H1 (cell line): ENCODE data around the gene MED12L. TPM values are rescaled to one million over a fixed set of nuclear protein-coding genes. Genes with fewer than 3 reads are reported as not detected.

Experiments
- CTCF ChIA-PET: fragments of 300-600 bp; sonication (Branson Sonifier 250); formaldehyde crosslinking; loops from one replicate; lab custom pipeline; 2021; ENCODE audit not compliant: partially characterized antibody; lab: Charles Lee
- POLR2A ChIA-PET: fragments of 300-600 bp; sonication (Branson Sonifier 250); formaldehyde crosslinking; loops from one replicate; lab custom pipeline; 2021; ENCODE audit warnings: inconsistent platforms; ENCODE audit not compliant: partially characterized antibody; lab: Charles Lee
- DNase-seq, 2 experiments: peaks; one replicate each; pipeline versions ENCODE4 v3.0.0 to v3.0.0-alpha.2; 2010 to 2022; ENCODE audit warnings: low spot score in 2 of 2, low read depth in 1 of 2, mixed read lengths in 1 of 2
- FAIRE-seq: peaks from 2 replicates; lab custom pipeline; 2011; peaks lifted over from hg19 to GRCh38; lab: Jason Lieb, UNC
- H2AFZ ChIP-seq: 2 replicates; pipeline ENCODE4 v1.8.1; 2012; ENCODE audit warnings: low read length, inconsistent platforms
- H2AK5ac ChIP-seq: 2 replicates; pipeline ENCODE4 v1.6.1; 2013; ENCODE audit warnings: low read depth, low read length
- H2BK120ac ChIP-seq: replicated peaks from 2 replicates; pipeline ENCODE3; 2013; ENCODE audit warnings: low read depth, low read length, inconsistent platforms
- H2BK12ac ChIP-seq: 2 replicates; pipeline ENCODE4 v1.6.1; 2013; ENCODE audit warnings: low read depth, low read length
- H2BK15ac ChIP-seq: 2 replicates; pipeline ENCODE4 v1.6.1; 2013; ENCODE audit warnings: low read length
- H2BK20ac ChIP-seq: 2 replicates; pipeline ENCODE4 v1.6.1; 2013; ENCODE audit warnings: low read length
- H2BK5ac ChIP-seq: 2 replicates; pipeline ENCODE4 v1.6.1; 2013; ENCODE audit warnings: low read depth, low read length
- H3K14ac ChIP-seq: 2 replicates; pipeline ENCODE4 v1.6.1; 2013; ENCODE audit warnings: inconsistent platforms; ENCODE audit not compliant: insufficient read length
- H3K18ac ChIP-seq: 2 replicates; pipeline ENCODE4 v1.6.1; 2013; ENCODE audit warnings: low read length; ENCODE audit errors: extremely low read depth
- H3K23ac ChIP-seq: 2 replicates; pipeline ENCODE4 v1.6.1; 2013; ENCODE audit warnings: inconsistent platforms; ENCODE audit not compliant: insufficient read length
- H3K23me2 ChIP-seq: 2 replicates; pipeline ENCODE4 v1.6.1; 2013; ENCODE audit warnings: low read depth, low read length
- H3K27ac ChIP-seq: 2 replicates; pipeline ENCODE4 v1.6.1; 2011; ENCODE audit warnings: low read depth, low read length, inconsistent platforms
- H3K27me3 ChIP-seq, 4 experiments: replicated peaks in 1 of 4; 1 replicate in 1 of 4; 2 replicates in 3 of 4; pipeline versions ENCODE4 v1.6.1 to v1.8.1; 2011 to 2013; ENCODE audit warnings: low read length in 3 of 4, mild to moderate bottlenecking in 3 of 4, inconsistent platforms in 2 of 4, mixed read lengths in 2 of 4, moderate library complexity in 1 of 4; ENCODE audit not compliant: control insufficient read depth in 3 of 4, insufficient read depth in 3 of 4; ENCODE audit errors: extremely low read depth in 1 of 4
- H3K36me3 ChIP-seq, 4 experiments: 2 replicates each; pipeline versions ENCODE4 v1.6.1 to v1.8.1; 2011 to 2013; ENCODE audit warnings: mild to moderate bottlenecking in 4 of 4, low read length in 3 of 4, moderate library complexity in 2 of 4, control low read depth in 1 of 4, inconsistent platforms in 1 of 4; ENCODE audit not compliant: insufficient read depth in 4 of 4, control insufficient read depth in 2 of 4
- H3K4ac ChIP-seq: replicated peaks from 2 replicates; pipeline ENCODE3; 2013; ENCODE audit warnings: low read length, low read depth, mixed read lengths, inconsistent platforms; ENCODE audit not compliant: insufficient read length
- H3K4me1 ChIP-seq, 4 experiments: replicated peaks in 1 of 4; 1 replicate in 1 of 4; 2 replicates in 3 of 4; pipeline versions ENCODE4 v1.6.1 to v1.8.1; 2011 to 2013; ENCODE audit warnings: low read length in 3 of 4, inconsistent platforms in 2 of 4, mixed read lengths in 1 of 4; ENCODE audit not compliant: insufficient read depth in 4 of 4, control insufficient read depth in 3 of 4
- H3K4me2 ChIP-seq, 2 experiments: 2 replicates each; pipeline versions ENCODE4 v1.6.1 to v1.8.1; 2011 to 2013; ENCODE audit warnings: low read depth in 2 of 2, low read length in 2 of 2, control low read depth in 1 of 2, inconsistent platforms in 1 of 2, mild to moderate bottlenecking in 1 of 2; ENCODE audit not compliant: insufficient read depth in 1 of 2
- H3K4me3 ChIP-seq, 4 experiments: fragments of 200-600, 300-600 bp in 1 of 4; sonication (generic), shearing (Covaris generic), sonication (Bioruptor Twin) in 1 of 4; 2 replicates each; pipeline versions ENCODE4 v1.5.1 to v1.8.1; 2011 to 2016; ENCODE audit warnings: low read length in 4 of 4, low read depth in 3 of 4, control low read depth in 2 of 4, inconsistent platforms in 2 of 4, mild to moderate bottlenecking in 2 of 4, mixed read lengths in 1 of 4, moderate library complexity in 1 of 4; ENCODE audit not compliant: insufficient read depth in 2 of 4; ENCODE audit errors: extremely low read depth in 1 of 4
- H3K56ac ChIP-seq: replicated peaks from 2 replicates; pipeline ENCODE3; 2013; ENCODE audit warnings: low read depth, mild to moderate bottlenecking, mixed read lengths, low read length, inconsistent platforms; ENCODE audit not compliant: insufficient read length
- H3K79me1 ChIP-seq: 2 replicates; pipeline ENCODE4 v1.6.1; 2013; ENCODE audit warnings: low read depth, low read length, control low read depth
- H3K79me2 ChIP-seq, 2 experiments: 2 replicates each; pipeline versions ENCODE4 v1.6.1 to v1.8.1; 2012 to 2013; ENCODE audit warnings: low read length in 2 of 2, mild to moderate bottlenecking in 2 of 2, inconsistent platforms in 1 of 2; ENCODE audit not compliant: insufficient read depth in 2 of 2, control insufficient read depth in 1 of 2
- H3K9ac ChIP-seq, 4 experiments: replicated peaks in 1 of 4; 1 replicate in 1 of 4; 2 replicates in 3 of 4; pipeline versions ENCODE4 v1.6.1 to v1.8.1; 2011 to 2013; ENCODE audit warnings: low read depth in 3 of 4, low read length in 3 of 4, control low read depth in 2 of 4, mild to moderate bottlenecking in 2 of 4, moderate library complexity in 2 of 4, inconsistent platforms in 1 of 4; ENCODE audit errors: extremely low read depth in 1 of 4
- H3K9me3 ChIP-seq, 2 experiments: 2 replicates each; pipeline versions ENCODE4 v1.6.1 to v1.8.1; 2012 to 2013; ENCODE audit warnings: mild to moderate bottlenecking in 2 of 2, moderate library complexity in 2 of 2, control low read depth in 1 of 2, inconsistent platforms in 1 of 2, low read depth in 1 of 2, low read length in 1 of 2, mixed read lengths in 1 of 2; ENCODE audit not compliant: insufficient read depth in 2 of 2
- H4K20me1 ChIP-seq, 2 experiments: replicated peaks in 1 of 2; 2 replicates each; pipeline versions ENCODE3 to v1.8.1; 2011 to 2013; ENCODE audit warnings: inconsistent platforms in 2 of 2, low read length in 2 of 2, mild to moderate bottlenecking in 1 of 2; ENCODE audit not compliant: insufficient read depth in 2 of 2, control insufficient read depth in 1 of 2
- H4K5ac ChIP-seq: 2 replicates; pipeline ENCODE4 v1.6.1; 2013; ENCODE audit warnings: low read length, low read depth, mixed read lengths, inconsistent platforms; ENCODE audit not compliant: insufficient read length
- H4K8ac ChIP-seq: 2 replicates; pipeline ENCODE4 v1.8.0; 2013; ENCODE audit warnings: mild to moderate bottlenecking, moderate library complexity, low read length, inconsistent platforms; ENCODE audit not compliant: insufficient read depth; ENCODE audit errors: extremely low read depth
- H4K91ac ChIP-seq: replicated peaks from 2 replicates; pipeline ENCODE3; 2013; ENCODE audit warnings: low read length, mixed read lengths, inconsistent platforms; ENCODE audit not compliant: insufficient read length
- BACH1 ChIP-seq: IDR thresholded peaks from 2 replicates; pipeline ENCODE4 v1.6.1; 2012; ENCODE audit warnings: low read length, improper control_type of control experiment
- POLR2AphosphoS5 ChIP-seq: IDR thresholded peaks from 2 replicates; pipeline ENCODE4 v1.6.1; 2011; ENCODE audit warnings: low read depth, low read length
- RFX5 ChIP-seq: IDR thresholded peaks from 2 replicates; pipeline ENCODE4 v1.6.1; 2011; ENCODE audit warnings: low read depth, low read length, improper control_type of control experiment, borderline replicate concordance
- SP2 ChIP-seq: IDR thresholded peaks from 2 replicates; pipeline ENCODE4 v1.6.1; 2012; ENCODE audit warnings: mild to moderate bottlenecking, low read length, inconsistent platforms
- SP4 ChIP-seq: IDR thresholded peaks from 2 replicates; pipeline ENCODE4 v1.6.1; 2012; ENCODE audit warnings: low read length, inconsistent platforms
- SUZ12 ChIP-seq: fragments of 200-600 bp; sonication (generic); IDR thresholded peaks from 2 replicates; pipeline ENCODE4 v1.6.1; 2012; ENCODE audit warnings: mild to moderate bottlenecking, inconsistent platforms, low read length, moderate library complexity, mixed read lengths
- TAF1 ChIP-seq: IDR thresholded peaks from 2 replicates; pipeline ENCODE4 v1.6.1; 2011; ENCODE audit warnings: mild to moderate bottlenecking, low read depth, low read length
- ZNF274 ChIP-seq: IDR thresholded peaks from 2 replicates; pipeline ENCODE4 v1.7.0; 2012; ENCODE audit warnings: low read length, borderline replicate concordance; ENCODE audit errors: extremely low read depth
- WGBS, 2 experiments: shearing (Covaris generic) in 1 of 2; methylation state at CpG; one replicate each; pipeline versions ENCODE4 v1.1.6 to v1.1.7; 2013 to 2015; ENCODE audit warnings: low lambda C conversion rate in 2 of 2, mixed read lengths in 2 of 2, inconsistent platforms in 1 of 2, low coverage in 1 of 2, missing lambda C conversion rate in 1 of 2; ENCODE audit not compliant: insufficient replicate concordance in 2 of 2, insufficient coverage in 1 of 2, insufficient read length in 1 of 2; ENCODE audit errors: extremely low coverage in 1 of 2, missing lambda C conversion rate in 1 of 2; 5-methylcytosine and 5-hydroxymethylcytosine counted together
- polyA plus RNA-seq, 7 experiments: library from polyadenylated mRNA; depleted of rRNA in 3 of 7; stranded (reverse) in 5 of 7; unstranded in 2 of 7; fragments of >200 nt in 5 of 7; fragments of 200-250 nt in 2 of 7; gene quantifications; 1 replicate in 5 of 7; 2 replicates in 1 of 7; 4 replicates in 1 of 7; pipeline versions ENCODE4 v1.2.1 to v1.2.3, GENCODE V29; 2011 to 2013; ENCODE audit warnings: missing spikeins in 2 of 7, mixed read lengths in 2 of 7
- total RNA-seq: library from RNA; stranded (reverse); fragmentation: NEBNext Ultra II Directional; extraction: Animal tissue kit (Norgen Biotek cat#: 25700); gene quantifications from 2 replicates; pipeline ENCODE4 v1.2.1, GENCODE V29; 2021
- TF ChIP-seq, protein P1 (sequence below): IDR thresholded peaks from 2 replicates; pipeline ENCODE4 v1.6.1; 2011; ENCODE audit warnings: low read depth, mild to moderate bottlenecking, low read length; ENCODE audit not compliant: insufficient read depth

The MED12L gene
- total and polyA plus RNA-seq, 2 of the 8 experiments (the other 6 are each of a cell fraction or from before 2014, with no cell fraction given): 3.6 to 26.2 TPM

DNA sequence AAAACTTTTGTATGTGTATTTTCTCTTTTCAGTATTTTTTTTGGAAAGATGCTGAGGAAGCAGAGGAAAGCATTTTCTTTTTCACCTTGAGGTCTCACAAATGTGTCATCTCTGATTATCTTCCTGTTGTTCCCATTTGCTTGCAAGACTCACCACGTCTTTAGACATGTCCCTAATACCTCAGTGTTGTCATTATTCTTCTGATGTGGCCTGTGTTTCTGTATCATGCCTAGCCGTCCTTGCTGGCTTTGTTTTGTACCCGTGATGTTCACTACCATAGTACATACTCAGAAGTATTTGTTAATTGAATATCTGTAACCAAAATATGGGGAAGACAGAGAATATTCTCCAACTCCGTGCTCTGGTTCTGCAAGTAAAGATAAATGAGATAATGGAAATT, 197.9 kb downstream of the MED12L start:
- H4K91ac ChIP-seq: no peak overlapping the region
- no peak overlapping the region for H3K4me2 ChIP-seq
- H2AFZ ChIP-seq: no peak overlapping the region
- H3K56ac ChIP-seq: no peak overlapping the region
- no peaks in the 10 kb centered on the region for H3K79me1 ChIP-seq
- H3K4ac ChIP-seq: no peak overlapping the region
- DNase-seq: no peak
- no peaks in the 10 kb centered on the region for H3K79me2 ChIP-seq
- no peak overlapping the region for H2BK12ac ChIP-seq
- no peak overlapping the region for H3K23ac ChIP-seq
- no peak for FAIRE-seq
- H4K20me1 ChIP-seq: peaks cover 0 to 1% of the 10 kb centered on the region in 2 experiments
- H2BK5ac ChIP-seq: no peak overlapping the region
- no peak overlapping the region for H3K9ac ChIP-seq
- no peak overlapping the region for H4K5ac ChIP-seq
- no peaks in the 10 kb centered on the region; a peak in 1 of 7 replicates for H3K4me1 ChIP-seq
- TF ChIP-seq POLR2AphosphoS5 (no peak), SP4 (no peak), SUZ12 (no peak), SP2 (no peak), TAF1 (no peak), BACH1 (no peak), ZNF274 (no peak), RFX5 (no peak)
- TF ChIP-seq, protein P1, sequence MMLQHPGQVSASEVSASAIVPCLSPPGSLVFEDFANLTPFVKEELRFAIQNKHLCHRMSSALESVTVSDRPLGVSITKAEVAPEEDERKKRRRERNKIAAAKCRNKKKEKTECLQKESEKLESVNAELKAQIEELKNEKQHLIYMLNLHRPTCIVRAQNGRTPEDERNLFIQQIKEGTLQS: no peak
- no peak overlapping the region for H3K18ac ChIP-seq
- H3K4me3 ChIP-seq: no peak overlapping the region
- no peak overlapping the region for H2BK120ac ChIP-seq
- no peak overlapping the region for H3K14ac ChIP-seq
- WGBS, 2 experiments: 88% methylated on average over 4 of the region's 4 CpGs; no CpG with 5 or more reads in 1 of the 2 experiments
- H2AK5ac ChIP-seq: no peak overlapping the region
- no peaks in the 10 kb centered on the region for H3K23me2 ChIP-seq
- H3K27ac ChIP-seq: no peak overlapping the region
- H3K27me3 ChIP-seq: no peaks in the 10 kb centered on the region
- no peak overlapping the region for H4K8ac ChIP-seq
- no peaks in the 10 kb centered on the region for H3K9me3 ChIP-seq
- ChIA-PET CTCF (interaction anchor here (1.0 to 9.3 kb wide), 5 partner anchors 9 to 56 kb away, joined by 4 to 155 read pairs (median 6); no protein-coding TSS in a partner anchor), POLR2A (no interaction called here)
- H2BK15ac ChIP-seq: no peak overlapping the region
- no peaks in the 10 kb centered on the region for H3K36me3 ChIP-seq
- no peak overlapping the region for H2BK20ac ChIP-seq
